Measurements from ENCODE around the gene HOXD3. TPM values are rescaled to one million over a fixed set of nuclear protein-coding genes. Genes with fewer than 3 reads are reported as not detected.

HOXD3 gene
- total RNA-seq, 1 donor from 2014 or later = not detected

DNA sequence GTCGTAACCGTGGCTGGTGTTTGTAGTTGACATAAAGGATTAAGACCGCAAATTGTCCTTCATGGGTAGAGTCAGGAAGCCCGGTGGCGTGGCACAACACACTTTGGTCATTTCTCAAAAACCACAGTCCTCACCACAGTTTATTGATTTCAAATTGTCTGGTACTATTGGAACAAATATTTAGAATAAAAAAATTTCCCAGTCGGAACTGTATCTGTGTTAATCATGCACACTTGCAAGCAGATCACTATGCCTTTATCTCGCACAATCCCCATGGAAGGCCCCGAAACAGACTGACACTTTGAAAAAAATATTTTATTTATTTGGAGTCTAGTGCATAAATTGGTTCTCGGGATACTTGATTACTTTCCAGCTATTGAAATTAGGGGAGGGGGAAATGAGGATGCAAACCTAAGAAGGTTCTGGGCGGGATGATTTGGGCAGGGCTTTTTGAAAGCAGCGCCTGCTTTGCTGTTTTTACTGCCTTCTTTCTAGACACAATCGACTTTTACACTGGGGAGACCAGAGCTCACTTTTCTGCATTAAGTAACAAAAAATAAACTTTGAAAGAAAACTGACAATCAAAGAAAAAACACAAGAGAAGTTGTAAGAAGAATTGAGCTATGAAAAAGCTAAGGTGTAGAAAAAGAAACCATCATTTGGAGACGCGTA, 15.9 kb downstream of the HOXD3 start:
- no peak overlapping the region for H3K27ac Mint-ChIP-seq (ENCODE audit: unreplicated experiment)
- FAIRE-seq = no peak
- H3K27ac ChIP-seq (ENCODE audit: low read depth, low read length) = peak overlapping the region; percentile 37

DNA sequence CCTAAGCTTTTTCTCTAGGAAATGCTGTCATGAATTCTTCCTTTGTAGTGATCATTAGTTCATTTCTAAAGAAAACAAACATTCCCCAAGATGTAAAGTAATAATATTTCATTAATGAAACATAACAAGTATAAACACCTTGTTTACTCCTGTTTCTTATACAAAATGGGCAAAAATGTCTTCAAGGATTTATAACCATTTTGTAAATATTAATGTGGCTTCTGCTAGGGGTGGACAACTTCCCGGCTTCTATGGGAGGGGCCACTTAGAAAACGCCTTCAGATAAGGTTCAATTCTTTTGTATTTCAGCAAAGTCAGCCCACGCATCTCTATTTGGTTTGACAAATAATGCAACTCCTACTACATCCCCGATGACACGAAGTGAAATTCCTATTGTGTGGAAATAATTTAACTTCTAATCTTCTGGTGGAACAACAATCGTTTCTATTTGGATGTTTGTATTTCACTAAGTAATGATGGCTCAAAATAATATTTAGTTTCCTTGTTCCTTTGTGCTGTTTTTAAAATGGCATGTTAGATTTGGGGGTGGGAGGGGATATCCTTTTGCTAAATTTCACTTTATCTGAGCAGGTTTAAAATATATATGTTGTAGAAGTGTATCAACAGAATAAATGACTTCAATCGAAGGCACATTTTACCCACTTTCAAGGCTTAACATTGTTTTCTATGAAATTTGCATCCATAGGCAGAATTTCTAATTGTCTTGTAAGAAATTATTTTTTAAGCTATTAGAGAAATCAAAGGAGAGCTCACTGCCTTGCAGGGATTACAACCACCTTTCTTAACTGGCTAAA, 16.7 kb downstream of the HOXD3 start:
- H3K36me3 Mint-ChIP-seq (ENCODE audit: low read depth, unreplicated experiment) = no peaks in the 10 kb centered on the region
- H3K4me1 Mint-ChIP-seq (ENCODE audit: low read depth, unreplicated experiment) = peaks cover 12% of the 10 kb centered on the region
- H3K79me2 ChIP-seq (ENCODE audit: insufficient read depth, low read length) = no peaks in the 10 kb centered on the region
- no peak overlapping the region for H3K9ac ChIP-seq (ENCODE audit: low read length)
- H3K4me2 ChIP-seq (ENCODE audit: low read length) = peak overlapping the region; percentile 50
- H3K36me3 ChIP-seq (ENCODE audit: insufficient read depth, low read length) = no peaks in the 10 kb centered on the region
- no peak overlapping the region for H3K27ac ChIP-seq (ENCODE audit: low read depth, low read length)
- no peaks in the 10 kb centered on the region for H3K9me3 ChIP-seq (ENCODE audit: insufficient read depth, low read depth, low read length)
- H3K27me3 Mint-ChIP-seq (ENCODE audit: low read depth, unreplicated experiment) = peaks cover 83% of the 10 kb centered on the region
- H3K9me3 Mint-ChIP-seq (ENCODE audit: unreplicated experiment) = peaks cover 13% of the 10 kb centered on the region
- FAIRE-seq = no peak
- peak overlapping the region; percentile 31 for H3K4me3 ChIP-seq (ENCODE audit: insufficient read depth, low read depth, low read length)
- H3K27ac Mint-ChIP-seq (ENCODE audit: unreplicated experiment) = no peak overlapping the region
- no peaks in the 10 kb centered on the region for H4K20me1 ChIP-seq (ENCODE audit: insufficient read depth, low read length)
- H2AFZ ChIP-seq (ENCODE audit: low read depth, low read length) = no peak overlapping the region
- H3K4me3 Mint-ChIP-seq (ENCODE audit: unreplicated experiment) = no peak overlapping the region
- DNase-seq (ENCODE audit: low read depth) = peak; percentile 68
- H3K27me3 ChIP-seq (ENCODE audit: insufficient read depth, low read length) = peaks cover 68% of the 10 kb centered on the region
- no peak for TF ChIP-seq EZH2 (IDR thresholded peaks at IDR 0.05; ENCODE audit: insufficient read depth, low read length)
- TF ChIP-seq, protein P1, sequence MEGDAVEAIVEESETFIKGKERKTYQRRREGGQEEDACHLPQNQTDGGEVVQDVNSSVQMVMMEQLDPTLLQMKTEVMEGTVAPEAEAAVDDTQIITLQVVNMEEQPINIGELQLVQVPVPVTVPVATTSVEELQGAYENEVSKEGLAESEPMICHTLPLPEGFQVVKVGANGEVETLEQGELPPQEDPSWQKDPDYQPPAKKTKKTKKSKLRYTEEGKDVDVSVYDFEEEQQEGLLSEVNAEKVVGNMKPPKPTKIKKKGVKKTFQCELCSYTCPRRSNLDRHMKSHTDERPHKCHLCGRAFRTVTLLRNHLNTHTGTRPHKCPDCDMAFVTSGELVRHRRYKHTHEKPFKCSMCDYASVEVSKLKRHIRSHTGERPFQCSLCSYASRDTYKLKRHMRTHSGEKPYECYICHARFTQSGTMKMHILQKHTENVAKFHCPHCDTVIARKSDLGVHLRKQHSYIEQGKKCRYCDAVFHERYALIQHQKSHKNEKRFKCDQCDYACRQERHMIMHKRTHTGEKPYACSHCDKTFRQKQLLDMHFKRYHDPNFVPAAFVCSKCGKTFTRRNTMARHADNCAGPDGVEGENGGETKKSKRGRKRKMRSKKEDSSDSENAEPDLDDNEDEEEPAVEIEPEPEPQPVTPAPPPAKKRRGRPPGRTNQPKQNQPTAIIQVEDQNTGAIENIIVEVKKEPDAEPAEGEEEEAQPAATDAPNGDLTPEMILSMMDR (IDR thresholded peaks at IDR 0.05; ENCODE audit: insufficient read depth, low read depth, low read length) = no peak
- H3K4me1 ChIP-seq (ENCODE audit: insufficient read depth, low read length) = peaks cover 4% of the 10 kb centered on the region

More for the DNA sequence above, 15.9 kb downstream of the HOXD3 start:
- Histone ChIP-seq H3K27me3 (ENCODE audit: insufficient read depth, low read length) (peaks cover 61% of the 10 kb centered on the region), H3K4me1 (ENCODE audit: insufficient read depth, low read length) (peaks cover 4% of the 10 kb centered on the region), H4K20me1 (ENCODE audit: insufficient read depth, low read length) (no peaks in the 10 kb centered on the region), H3K36me3 (ENCODE audit: insufficient read depth, low read length) (no peaks in the 10 kb centered on the region), H2AFZ (ENCODE audit: low read depth, low read length) (no peak overlapping the region), H3K4me2 (ENCODE audit: low read length) (peak overlapping the region; percentile 50), H3K9me3 (ENCODE audit: insufficient read depth, low read depth, low read length) (no peaks in the 10 kb centered on the region), H3K9ac (ENCODE audit: low read length) (peak overlapping the region; percentile 57), H3K4me3 (ENCODE audit: insufficient read depth, low read depth, low read length) (peak overlapping the region; percentile 31), H3K79me2 (ENCODE audit: insufficient read depth, low read length) (no peaks in the 10 kb centered on the region)
- DNase-seq (ENCODE audit: low read depth) = no peak
- H3K9me3 Mint-ChIP-seq (ENCODE audit: unreplicated experiment) = peaks cover 13% of the 10 kb centered on the region
- no peaks in the 10 kb centered on the region for H3K36me3 Mint-ChIP-seq (ENCODE audit: low read depth, unreplicated experiment)
- peaks cover 12% of the 10 kb centered on the region for H3K4me1 Mint-ChIP-seq (ENCODE audit: low read depth, unreplicated experiment)
- no peak overlapping the region for H3K4me3 Mint-ChIP-seq (ENCODE audit: unreplicated experiment)
- H3K27me3 Mint-ChIP-seq (ENCODE audit: low read depth, unreplicated experiment) = peaks cover 78% of the 10 kb centered on the region
- TF ChIP-seq, protein P1 (IDR thresholded peaks at IDR 0.05; ENCODE audit: insufficient read depth, low read depth, low read length) = no peak
- no peak for TF ChIP-seq EZH2 (IDR thresholded peaks at IDR 0.05; ENCODE audit: insufficient read depth, low read length)

Measured in astrocyte (in vitro differentiated cells and primary cell).